GM18951 (cell line): ENCODE results near the gene GPR39.

Experiments
- POLR2A ChIP-seq: IDR thresholded peaks from 4 replicates; pipeline ENCODE4 v1.6.1; 2011; ENCODE audit warnings: mild to moderate bottlenecking; ENCODE audit not compliant: insufficient read length, insufficient read depth; ENCODE audit errors: extremely low read depth
- in situ Hi-C: fragments of 300-500 bp; cut with MboI; formaldehyde crosslinking; loops from one replicate; pipeline ENCODE4 v1.12.0; 2022; ENCODE audit warnings: low sequenced_read_pairs, mixed read lengths, inconsistent platforms; ENCODE audit not compliant: unreplicated experiment

GPR39 gene

DNA sequence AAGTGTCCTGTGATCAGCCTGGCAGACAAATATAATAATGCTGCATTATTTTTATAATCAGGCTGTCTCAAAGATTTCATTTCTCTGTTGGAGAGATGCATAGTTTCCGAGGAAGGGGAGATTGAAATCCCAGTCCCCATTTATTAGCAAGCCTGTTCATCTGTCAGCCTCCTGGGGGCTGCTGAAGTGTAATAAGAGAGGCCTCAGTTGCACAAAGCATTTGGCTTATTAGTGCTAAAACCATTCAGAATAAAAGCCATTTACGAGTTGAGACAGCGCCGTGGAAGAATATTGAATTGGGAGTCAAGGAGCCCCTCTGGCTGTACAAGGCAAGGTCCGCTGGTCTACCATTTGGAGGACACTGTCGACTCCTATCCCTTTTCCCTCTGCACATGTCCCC is 6.1 kb downstream of the GPR39 start:
- in situ Hi-C loops, result no loop called here
- TF ChIP-seq POLR2A, result no peak

DNA sequence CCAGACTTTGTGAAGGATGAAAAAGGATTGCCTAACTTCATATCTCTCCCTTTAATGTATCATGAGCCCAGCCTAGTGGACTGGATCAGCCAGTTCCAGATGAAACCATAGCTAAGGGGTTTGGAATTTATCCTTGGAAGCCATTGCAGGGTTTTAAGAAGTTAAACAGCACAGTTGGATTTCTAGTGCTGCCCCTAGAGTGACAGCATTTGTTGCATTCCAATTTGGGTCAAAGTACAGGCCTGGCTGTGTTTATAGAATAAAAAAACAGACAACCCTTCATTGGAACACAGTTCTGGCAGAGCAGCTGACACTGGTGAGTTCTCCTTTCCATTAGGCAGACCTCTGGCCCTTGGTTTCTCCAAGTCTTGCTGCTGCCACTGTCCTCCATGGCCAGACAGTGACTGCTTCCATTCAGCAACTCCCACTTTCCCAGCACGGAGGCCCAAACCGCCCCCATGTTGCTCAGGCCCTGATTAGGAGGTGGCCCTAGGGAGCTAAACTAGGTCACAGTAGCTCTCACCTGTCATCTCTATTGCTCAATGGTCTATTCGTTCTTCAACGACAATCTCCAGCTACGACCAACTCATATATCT is 8.0 kb downstream of the GPR39 start:
- TF ChIP-seq POLR2A, result no peak
- in situ Hi-C loops, result no loop called here

DNA sequence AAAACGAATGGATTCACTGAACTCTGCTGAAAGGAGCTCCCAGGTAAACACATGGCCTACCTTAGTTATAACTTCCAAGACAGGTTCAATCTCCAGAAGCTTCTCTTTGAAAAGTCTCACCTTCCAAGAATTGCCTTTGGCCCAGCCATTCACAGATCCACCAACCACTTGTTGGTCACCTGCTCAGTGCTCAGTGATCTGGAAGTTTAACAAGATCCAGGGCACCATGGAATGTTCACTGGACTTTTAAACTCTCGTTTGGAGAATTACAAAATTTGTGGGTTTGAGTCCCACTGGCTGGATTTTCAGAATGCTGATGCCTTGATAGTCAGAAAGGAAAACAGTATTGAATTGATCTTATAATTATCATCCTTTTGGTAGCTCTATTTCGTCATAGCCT is 9.4 kb downstream of the GPR39 start:
- in situ Hi-C loops, result no loop called here
- TF ChIP-seq POLR2A, result no peak

DNA sequence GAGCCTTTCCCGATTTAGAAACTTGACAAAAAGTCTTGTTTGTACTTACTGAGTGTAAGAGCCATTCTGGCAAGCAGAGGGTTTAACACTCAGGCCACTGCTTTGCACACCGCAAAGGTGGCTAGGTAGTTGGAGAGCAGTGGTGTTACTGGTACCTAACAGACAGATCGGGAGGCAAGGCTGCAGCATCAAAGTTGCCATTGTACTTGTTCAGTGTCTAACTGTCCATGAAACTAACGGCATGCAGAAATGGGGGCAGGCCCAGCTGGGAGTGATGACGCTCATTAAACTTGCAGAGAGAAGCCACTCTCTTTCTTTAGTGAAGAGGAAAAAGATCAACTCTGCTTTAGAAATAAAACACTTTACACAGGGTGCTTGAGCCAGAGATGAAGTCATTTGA is 10.1 kb downstream of the GPR39 start:
- in situ Hi-C loops, result no loop called here
- no peak for TF ChIP-seq POLR2A

DNA sequence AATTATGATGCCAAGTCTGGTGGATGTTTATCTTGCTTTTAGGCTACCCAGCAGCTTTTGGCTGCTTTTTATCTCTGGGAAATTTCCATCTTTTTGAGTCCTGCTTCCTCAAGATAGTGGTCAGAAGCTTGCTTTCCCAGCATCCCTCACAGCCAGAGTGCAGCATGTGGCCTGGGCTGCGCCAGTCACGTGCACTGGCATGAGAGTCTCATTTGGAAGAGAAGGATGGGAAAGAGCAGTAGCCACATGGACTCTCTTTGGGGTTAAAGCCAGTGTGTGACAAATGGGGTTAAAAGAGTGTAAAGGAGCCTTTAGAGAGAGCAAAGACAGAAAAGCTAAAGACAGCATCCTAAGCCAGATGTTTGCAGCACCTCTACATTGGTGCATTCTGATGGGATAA is 12.7 kb downstream of the GPR39 start:
- in situ Hi-C loops, result no loop called here
- TF ChIP-seq POLR2A, result no peak

DNA sequence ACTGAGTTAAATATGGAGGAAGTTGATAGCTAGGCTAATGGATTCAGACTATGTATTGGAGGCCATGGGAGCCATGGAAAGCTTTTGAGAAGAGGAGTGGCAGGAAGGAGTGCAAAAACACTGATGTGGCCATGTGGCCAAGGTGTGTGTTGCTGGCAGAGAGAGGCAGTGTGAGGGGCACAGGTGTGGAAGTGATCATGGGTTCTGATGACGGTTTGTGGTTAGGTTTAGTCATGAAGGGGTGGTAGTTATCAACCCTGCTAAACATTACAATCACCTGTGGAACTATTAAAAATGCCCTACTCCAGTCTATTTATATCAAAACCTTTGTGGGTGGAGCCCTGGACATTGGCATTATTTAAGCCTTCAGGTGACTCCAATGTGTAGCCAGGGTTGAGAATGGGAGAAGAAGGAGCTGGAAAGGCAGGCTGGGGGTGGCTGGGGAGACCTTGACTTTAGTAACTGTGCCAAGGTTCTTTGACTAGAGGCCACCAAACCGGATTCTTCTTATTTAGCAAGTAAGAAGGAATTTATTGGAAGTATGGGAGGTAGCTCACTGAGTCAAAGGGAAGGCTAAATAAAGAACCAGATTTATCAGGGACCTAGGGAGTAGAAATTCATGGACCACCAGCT is 13.5 kb downstream of the GPR39 start:
- TF ChIP-seq POLR2A, result no peak
- in situ Hi-C loops, result no loop called here

DNA sequence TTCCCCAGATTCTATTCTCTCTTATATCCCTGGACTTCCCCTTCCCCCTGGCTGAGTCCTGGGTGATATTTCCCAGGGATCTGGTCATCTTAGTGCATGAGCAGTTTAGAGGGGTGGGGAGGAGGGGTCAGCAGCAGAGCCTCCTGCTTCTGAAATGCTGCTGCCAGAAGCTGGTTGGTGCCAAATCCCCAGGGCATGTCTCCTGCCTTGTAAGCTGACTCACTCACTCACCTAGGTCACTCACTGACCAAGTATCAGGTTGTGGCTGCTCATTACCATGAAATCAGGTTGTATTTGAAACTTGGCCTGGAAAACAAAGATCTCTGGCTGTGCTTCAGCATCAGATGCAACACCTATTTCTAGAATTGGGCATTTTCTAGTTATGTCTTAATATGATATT is 14.3 kb downstream of the GPR39 start:
- in situ Hi-C loops, result no loop called here
- no peak for TF ChIP-seq POLR2A

DNA sequence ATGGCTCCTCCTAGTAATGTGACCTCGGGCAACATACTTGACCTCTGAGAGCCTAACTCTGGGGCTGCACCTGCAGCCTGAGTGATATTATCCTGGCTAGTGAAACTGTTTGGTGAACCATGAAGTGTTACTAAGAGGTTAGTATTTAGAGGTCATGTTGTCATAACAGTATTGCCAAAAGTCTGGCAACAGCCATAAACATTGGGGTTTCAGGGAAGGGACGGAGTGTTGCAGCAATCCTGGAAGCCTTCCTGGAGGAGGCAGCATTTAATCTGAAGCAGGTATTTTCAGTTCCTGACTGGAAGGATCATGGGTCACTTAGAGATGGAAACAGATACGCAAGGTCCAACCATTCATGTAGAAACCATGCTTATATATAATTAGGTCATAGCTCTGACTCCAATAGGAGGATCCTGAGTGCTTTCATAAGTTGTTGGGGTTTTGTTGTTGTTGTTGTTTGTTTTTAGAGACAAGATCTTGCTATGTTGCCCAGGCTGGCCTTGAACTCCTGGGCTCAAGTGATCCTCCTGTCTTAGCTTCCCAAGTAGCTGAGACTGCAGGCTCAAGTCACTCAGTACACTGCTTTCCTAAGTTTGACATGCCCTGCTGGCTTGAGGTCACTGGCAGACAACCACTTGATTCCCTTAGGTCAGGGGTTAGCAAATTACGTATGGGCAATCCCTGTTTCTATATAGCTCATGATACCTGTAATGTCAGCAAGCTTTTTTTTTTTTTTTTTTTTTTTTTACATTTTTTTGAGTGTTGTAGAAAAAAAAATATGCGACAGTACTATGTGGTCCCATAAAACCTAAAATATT is 21.5 kb downstream of the GPR39 start:
- in situ Hi-C loops, result no loop called here
- TF ChIP-seq POLR2A, result no peak

DNA sequence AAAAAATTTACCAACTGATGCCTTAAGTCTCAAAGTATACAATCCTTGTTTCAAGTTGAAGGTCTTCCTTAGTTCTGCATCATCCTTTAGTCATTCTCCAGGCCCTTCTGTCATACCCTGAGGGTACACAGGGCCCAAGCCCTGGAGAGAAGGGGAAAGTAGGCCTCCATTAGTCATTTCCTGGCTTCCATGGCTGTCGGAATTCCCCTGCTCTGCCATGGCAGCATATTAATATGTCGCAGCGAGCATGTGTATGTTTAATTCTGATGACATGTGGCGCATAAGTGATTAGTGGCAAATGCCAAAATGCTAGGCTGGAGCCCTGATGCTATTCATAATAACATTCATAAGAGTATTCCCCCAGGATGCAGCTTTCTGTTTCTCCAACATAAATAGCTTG is 22.1 kb downstream of the GPR39 start:
- TF ChIP-seq POLR2A, result no peak
- in situ Hi-C loops, result no loop called here

DNA sequence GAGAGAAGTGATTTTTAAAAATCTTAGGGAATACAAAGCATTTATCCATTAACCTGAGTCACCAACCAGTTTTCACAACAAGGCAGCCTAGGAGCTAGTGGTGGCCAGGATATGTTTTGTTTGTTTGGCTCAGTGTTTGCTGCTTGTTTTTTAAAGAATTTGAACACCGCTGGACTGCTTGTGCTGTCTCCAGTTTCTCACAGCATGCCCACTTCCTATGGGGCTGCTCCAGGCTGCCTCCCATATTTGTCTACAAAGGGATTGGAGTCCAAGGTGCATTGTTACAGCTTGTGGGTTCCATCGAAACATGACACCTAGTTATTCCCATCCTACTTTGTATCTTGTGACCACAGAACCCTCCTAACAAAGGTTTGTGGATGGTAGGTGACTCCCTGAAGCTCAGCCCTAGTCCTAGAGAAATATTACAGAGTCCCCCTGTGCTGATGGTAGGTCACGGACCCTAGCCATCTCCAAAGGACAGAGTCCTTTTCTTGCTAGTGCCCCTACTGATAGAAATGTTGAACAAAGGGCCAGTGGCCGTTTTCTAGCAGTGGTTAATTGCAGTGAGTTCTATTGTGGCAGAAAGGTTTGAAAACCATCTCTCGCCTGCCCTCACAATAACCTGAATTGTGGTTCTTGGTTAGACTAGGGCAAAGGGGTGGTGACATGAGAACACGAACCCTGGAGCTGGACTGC is 23.2 kb downstream of the GPR39 start:
- no peak for TF ChIP-seq POLR2A
- in situ Hi-C loops, result no loop called here

DNA sequence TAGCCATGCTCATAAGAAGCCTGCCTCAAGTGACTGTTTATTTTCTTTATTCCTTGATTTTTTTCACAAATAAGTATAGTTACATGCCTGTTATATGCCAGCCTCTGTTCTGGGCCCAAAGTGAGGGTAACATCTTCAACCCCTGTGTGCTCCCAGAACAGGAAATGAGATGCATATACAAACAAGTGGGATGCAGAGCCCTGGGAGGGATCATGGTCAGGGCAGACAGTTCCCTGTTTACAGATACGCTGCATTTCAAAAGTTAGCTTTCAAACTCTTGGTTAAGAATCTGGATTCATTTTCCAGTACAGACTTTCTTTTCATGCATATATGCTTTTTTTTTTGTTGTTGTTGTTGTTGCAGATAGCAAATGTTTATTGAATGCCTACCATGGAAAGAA is 24.4 kb downstream of the GPR39 start:
- no peak for TF ChIP-seq POLR2A
- in situ Hi-C loops, result no loop called here

DNA sequence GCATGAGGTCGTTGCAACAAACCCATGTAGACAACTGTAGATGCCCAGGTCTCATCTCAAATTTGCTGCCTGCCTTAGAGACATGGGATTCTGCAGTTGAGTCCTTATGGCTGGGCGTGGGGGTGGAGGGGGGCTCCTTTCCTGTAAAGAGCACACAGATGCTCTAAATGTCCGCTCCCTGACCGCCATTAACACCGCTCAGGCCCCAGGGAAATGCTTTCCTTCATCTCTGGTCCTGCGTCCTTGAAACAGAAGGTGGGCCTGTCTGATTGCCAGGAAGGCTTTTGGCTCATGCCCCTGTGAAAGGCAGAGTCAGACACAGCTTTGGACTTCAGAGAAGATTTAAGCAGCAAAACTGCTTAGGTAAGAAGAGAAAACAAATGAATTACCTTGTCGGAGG is 25.7 kb downstream of the GPR39 start:
- in situ Hi-C loops, result no loop called here
- no peak for TF ChIP-seq POLR2A

DNA sequence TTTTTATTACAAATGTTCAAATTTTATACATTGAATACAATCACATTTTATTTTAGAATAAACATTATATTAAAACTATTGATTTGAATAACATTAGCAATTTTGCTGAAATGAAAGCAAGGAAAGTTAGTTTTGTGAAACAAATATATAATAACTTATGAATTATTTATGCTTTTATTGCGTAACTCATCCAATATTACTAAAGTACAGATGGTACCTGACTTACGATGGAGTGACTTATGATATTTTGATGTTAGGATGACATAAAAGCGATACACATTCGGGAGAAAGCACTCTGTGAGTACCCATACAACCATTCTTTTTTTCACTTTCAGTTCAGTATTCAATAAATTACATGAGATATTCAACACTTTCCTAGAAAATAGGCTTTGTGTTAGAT is 26.5 kb downstream of the GPR39 start:
- in situ Hi-C loops, result no loop called here
- no peak for TF ChIP-seq POLR2A
